ENCODE data around the gene GRPEL1.

GRPEL1 gene

DNA sequence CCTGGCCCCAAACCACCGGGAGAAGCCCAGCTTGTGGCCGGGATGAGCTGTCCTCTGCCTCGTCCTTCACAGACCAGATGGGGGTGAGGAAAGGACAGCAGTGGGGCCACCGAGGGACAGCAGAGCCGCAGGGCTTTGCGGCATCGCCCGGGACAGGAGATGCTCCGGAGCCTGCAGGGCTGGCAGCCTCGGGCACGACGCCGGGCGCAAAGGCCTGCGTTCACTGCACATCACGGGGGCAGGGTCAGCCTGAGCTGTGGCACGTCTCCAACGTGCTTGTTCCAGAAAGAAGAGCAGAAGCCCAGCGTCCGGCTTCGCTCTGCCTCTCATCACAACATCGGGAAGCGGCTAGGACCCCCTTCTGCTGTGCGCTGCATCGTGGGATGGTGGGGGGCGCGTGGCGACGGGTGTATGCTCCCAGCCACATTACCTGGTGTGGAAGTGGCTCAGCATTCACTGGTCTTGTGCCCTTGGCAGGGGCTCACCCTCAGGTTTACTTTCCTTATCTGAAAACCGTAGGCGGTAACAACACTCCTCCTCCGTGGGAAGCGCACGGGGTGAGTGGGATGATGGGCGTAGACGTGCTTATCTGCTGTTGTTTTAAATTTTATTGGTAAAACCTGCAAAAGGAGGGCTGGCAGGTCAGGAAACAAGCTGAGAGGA lies 17.3 kb downstream of the GRPEL1 start:
- no peak for DNase-seq (ENCODE audit: low read depth)
- TF ChIP-seq, protein P1, sequence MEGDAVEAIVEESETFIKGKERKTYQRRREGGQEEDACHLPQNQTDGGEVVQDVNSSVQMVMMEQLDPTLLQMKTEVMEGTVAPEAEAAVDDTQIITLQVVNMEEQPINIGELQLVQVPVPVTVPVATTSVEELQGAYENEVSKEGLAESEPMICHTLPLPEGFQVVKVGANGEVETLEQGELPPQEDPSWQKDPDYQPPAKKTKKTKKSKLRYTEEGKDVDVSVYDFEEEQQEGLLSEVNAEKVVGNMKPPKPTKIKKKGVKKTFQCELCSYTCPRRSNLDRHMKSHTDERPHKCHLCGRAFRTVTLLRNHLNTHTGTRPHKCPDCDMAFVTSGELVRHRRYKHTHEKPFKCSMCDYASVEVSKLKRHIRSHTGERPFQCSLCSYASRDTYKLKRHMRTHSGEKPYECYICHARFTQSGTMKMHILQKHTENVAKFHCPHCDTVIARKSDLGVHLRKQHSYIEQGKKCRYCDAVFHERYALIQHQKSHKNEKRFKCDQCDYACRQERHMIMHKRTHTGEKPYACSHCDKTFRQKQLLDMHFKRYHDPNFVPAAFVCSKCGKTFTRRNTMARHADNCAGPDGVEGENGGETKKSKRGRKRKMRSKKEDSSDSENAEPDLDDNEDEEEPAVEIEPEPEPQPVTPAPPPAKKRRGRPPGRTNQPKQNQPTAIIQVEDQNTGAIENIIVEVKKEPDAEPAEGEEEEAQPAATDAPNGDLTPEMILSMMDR (IDR thresholded peaks at IDR 0.05; ENCODE audit: control insufficient read depth, extremely low read depth, insufficient read depth) = no peak
- H3K4me3 ChIP-seq (ENCODE audit: low read depth, low read length) = no peak overlapping the region

DNA sequence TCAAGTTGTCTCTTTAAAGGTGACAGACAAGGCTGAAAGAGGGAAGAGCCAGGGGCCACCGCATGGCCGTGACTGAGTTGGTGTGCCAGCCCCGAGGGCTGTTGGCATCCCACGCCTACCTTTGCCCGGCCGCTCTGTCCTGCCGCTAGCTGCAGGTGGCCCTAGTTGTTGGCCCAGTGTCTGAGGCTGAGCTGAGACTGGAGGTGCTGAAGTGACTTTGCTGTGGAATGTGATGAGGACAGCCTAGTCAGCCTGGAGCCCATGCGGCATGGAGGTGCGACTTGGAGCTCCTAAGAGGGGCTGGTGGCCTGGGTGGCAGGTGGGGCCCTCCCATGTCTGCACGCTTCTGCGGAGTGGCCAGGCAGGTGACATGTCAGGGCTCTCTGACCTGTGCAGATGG lies 18.1 kb downstream of the GRPEL1 start:
- DNase-seq (ENCODE audit: low read depth) = no peak
- TF ChIP-seq, protein P1 (IDR thresholded peaks at IDR 0.05; ENCODE audit: control insufficient read depth, extremely low read depth, insufficient read depth) = no peak

DNA sequence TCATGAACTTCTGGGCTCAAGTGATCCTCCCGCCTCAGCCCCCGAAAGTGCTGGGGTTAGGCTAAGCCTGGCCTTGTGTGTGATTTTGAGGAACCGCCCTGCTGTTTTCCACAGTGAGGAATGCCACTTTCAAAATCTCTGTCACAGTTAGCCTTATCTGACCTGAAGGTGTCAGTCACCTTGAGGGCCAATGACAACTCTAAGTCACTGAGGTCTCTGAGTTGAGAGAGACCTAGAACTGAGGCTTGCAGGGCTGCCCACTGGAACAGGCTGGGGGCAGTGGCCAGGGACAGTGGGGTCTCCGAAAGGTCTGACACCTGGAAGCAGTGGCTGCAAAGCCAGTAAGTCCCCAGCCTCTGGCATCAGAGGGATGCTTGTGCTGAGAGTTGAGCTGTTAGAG lies 18.6 kb downstream of the GRPEL1 start:
- no peak overlapping the region for H3K4me3 ChIP-seq (ENCODE audit: low read depth, low read length)
- DNase-seq (ENCODE audit: low read depth) = no peak
- TF ChIP-seq, protein P1 (IDR thresholded peaks at IDR 0.05; ENCODE audit: control insufficient read depth, extremely low read depth, insufficient read depth) = no peak

More for the DNA sequence above, 18.1 kb downstream of the GRPEL1 start:
- no peak overlapping the region for H3K4me3 ChIP-seq (ENCODE audit: low read depth, low read length)

DNA sequence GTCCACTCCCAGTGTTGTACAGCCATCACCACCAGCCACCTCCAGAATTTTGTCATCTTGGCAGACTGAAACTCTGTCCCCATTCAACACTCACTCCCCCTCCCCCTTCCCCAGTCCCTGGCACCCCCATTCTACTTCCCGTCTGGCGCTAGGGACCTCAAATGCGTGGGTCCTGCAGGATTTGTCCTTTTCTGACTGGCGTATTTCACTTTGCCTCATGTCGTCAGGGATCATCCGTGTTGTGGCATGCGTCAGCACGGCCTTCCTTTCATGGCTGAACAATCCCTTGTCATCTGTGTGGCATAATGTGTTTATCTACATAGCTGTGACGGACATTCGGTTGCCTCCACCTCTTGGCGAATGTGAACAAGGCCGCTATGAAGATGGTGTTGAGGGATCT lies 19.2 kb downstream of the GRPEL1 start:
- TF ChIP-seq, protein P1 (IDR thresholded peaks at IDR 0.05; ENCODE audit: control insufficient read depth, extremely low read depth, insufficient read depth) = no peak
- H3K4me3 ChIP-seq (ENCODE audit: low read depth, low read length) = no peak overlapping the region
- DNase-seq (ENCODE audit: low read depth) = no peak

DNA sequence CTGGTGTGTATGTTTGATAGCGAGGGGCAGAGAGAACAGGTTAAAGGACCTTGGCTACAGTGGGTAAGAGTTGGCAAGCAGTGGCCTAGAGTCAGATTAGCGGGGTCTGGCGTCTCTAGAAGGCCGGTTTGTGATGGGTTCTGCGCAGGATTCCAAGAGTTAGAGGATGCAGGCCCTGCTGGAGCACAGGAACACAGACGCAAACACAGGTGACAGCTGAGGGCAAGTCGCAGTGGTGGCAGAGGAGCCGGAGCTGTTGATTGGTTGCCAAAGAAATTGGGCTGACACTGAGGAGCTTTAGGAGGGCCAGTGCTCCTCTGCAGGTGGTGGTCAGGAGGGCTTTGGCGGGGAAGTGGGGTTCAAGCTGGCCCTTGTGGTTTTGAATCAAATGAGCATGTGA lies 20.9 kb downstream of the GRPEL1 start:
- TF ChIP-seq, protein P1 (IDR thresholded peaks at IDR 0.05; ENCODE audit: control insufficient read depth, extremely low read depth, insufficient read depth) = no peak
- H3K4me3 ChIP-seq (ENCODE audit: low read depth, low read length) = no peak overlapping the region
- DNase-seq (ENCODE audit: low read depth) = no peak

DNA sequence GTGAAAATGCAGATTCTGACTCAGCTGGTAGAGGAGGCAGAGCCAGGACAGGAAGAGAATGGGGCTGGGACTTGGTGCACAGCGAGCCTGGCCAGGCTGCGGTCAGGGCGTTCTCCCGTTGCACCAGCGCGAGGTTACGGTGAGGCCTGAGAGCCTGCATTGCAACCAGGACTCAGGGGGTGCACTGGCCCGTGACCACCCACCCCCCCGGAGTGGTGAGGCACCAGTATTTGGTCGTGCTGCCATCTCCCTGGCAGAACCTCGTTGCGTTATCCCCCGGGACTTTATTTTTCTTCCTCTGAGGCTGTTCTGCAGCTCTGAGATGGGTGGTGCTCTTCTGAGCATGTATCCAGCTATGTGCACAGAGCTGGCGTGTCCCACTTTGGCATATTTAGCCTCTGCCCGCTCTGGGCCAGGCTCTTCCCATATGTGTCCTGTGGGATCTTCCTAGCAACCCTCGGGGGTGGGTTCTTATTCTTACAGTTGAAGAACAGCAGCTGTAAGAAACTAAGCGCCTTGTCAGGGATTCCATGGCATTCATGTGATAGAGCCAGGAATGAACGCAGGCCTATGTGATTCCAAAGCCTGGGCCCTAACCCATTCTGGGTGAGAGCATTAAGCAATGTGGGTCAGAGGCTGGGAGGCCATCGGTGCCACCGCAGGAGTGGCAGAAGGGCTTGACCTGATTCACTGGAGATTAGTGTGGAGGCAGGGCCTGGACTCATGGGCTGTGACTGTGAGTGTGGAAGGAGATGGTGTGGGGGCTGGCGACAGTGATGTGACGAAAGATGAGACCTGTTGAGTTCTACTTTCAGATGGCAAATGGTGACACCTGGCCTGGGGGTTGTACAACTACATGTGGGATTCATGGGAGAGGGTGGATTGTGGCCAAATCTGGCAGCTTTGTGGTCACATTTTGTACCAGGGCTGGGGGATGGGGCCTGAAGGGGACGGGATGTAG lies 21.6 kb downstream of the GRPEL1 start:
- TF ChIP-seq, protein P1 (IDR thresholded peaks at IDR 0.05; ENCODE audit: control insufficient read depth, extremely low read depth, insufficient read depth) = no peak
- H3K4me3 ChIP-seq (ENCODE audit: low read depth, low read length) = peak overlapping the region; percentile 94
- DNase-seq (ENCODE audit: low read depth) = no peak
